NCI-H2107 treated with DMSO at 0.1 percent for 48 hours (cell line): ENCODE results near the gene CSRP1.
"Not testable (repeated sequence)": the region's sequence is repeated elsewhere in the genome, so short reads cannot be mapped to it uniquely, and the experiment has no call there.

Experiments
- DNase-seq: peaks from one replicate; lab custom pipeline; 2025; ENCODE audit not compliant: unreplicated experiment; lab: John Stamatoyannopoulos, UW

Gene CSRP1

GRCh38 chr1:201497935-201498509 lies 8.9 kb downstream of the CSRP1 start:
- no peak for DNase-seq

DNA sequence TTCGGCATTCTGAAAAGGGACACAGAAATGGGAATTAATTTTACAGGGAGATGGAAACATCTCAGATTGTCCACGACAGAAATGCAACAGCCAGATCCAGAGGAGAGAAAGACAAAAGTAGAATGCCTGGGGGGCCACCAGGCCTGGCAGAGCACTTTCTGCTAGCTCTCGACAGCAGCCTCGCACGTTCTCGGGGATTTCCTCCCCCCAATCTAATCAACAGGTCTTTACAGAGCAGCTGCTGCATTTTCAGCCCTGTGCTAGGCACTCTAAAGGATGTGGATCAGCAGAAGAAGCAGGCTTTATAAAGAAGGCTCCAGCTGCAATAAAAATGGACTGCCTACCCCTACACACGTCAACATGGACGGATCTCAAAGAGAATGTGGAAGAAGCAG lies 10.6 kb downstream of the CSRP1 start:
- no peak for DNase-seq

DNA sequence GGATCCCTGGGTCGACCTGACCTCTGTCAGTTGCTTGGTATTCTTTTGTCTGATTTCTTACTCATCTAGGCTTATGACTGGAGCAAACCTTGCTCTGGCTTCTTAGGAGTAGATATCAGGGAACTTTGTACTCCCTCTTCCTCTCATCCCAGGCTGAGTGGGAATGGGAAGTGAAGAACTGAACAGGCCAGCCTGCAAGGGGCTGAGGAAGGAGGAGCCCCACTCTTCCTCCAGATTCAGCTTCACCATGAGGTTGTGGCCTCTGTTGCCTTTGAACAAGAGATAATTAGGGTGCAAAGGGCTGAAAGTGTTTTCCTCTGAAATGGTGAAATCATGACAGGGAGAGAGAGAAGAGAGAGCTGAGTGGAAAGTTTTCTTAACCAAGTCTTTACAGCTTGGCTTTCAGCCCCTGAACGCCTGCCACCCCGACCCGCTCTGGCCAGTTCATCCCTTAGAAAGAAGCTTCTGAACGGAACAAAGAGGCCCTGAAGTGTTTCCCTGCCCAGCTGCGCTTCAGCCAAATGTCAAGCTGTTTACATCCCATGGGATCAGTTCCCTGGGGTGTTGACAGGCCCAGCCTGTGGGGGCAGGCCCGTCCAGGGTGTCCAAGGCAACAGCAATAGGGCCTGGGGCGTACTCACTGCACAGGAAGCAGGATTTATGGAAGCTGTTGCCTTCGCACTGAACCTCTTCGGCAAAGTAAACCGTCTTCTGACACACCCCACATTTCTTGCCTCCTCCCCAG lies 11.2 kb downstream of the CSRP1 start:
- peak; percentile 71 for DNase-seq

DNA sequence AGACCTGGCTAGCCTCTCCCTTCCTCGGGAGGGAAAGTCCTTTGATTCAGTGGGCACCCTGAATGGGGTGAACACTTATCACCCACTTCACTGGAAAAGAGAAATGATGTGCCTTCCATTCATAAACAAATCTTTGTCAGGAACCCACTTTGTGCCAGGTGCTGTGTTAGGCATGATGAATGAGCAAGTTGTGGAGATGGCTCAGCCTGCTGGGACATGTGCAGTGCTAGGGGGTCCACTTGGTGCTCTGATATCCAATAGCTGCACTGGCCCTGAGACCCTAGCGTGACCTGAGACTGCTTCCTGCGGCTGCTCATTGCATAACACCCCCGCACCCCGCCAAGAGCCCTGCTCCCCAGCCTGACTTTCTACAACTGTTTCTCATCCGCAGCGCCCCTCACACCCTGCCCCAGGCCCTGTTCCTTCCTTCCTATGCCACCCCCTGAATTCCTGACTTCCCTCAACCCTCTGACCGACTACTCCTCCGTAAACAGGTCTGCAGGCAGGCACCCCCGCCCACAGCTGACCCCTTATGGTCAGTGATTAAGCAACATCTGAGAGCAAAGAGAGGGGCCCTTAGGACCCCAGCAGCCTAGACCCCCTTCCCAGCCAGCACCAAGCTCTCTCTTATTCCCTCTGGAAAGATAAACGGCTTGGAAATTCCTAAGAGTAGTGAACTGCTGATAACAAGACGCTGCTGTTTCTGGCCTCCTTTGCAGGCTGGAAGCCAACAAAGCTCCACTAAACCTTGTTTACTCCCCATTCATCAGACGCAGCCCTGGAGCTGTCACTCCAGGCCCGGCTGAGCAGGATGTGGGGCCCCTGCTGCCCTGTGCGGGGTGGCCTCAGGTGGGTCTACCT lies 12.9 kb downstream of the CSRP1 start:
- no peak for DNase-seq

DNA sequence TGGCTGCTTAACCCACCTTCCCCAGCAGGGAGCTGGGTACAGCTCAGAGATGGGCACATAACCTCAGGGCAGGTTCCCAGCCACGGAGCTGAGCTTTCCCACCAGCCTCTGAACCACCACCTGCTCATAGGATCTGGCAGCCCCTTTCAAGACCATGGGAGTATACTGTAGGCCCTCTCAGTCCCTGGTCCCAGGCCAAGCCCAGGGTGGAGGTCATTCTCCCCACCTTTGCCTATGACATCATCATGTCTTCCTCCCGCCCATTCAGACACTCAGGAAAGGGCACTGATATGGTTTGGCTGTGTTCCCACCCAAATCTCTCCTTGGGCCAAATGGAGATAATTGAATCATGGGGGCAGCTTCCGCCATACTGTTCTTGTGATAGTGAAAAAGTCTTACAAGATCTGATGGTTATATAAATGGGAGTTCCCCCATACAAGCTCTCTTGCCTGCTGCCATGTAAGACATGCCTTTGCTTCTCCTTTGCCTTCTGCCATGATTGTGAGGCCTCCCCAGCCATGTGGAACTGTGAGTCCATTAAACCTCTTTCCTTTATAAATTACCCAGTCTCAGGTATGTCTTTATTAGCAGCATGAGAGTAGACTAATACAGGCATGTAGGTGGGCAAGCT lies 13.8 kb downstream of the CSRP1 start:
- not testable (repeated sequence) for DNase-seq

- DNase-seq, result no peak
These were observed 14.9 kb downstream of the CSRP1 start for GRCh38 chr1:201491896-201492511.

DNA sequence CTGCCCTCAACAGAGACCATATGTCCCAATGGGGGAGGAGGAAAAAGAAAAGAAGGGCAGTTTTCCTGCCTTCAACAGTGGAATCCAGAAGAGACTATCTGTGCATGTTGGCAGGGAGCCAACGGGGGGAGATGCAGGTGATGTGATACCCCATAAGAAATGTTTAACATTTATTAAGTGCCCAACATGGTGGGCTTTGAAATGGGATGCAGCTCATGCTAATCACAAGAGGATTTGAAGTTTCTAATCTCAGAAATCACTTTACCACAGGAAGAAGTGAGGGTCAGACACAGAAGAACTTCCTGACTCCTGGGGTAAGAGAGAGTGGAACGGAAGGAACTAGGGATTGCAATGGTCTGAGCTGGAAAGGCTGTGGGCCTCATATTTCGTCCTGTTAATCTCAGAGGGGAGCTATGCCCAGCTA lies 16.2 kb downstream of the CSRP1 start:
- DNase-seq, result no peak

DNA sequence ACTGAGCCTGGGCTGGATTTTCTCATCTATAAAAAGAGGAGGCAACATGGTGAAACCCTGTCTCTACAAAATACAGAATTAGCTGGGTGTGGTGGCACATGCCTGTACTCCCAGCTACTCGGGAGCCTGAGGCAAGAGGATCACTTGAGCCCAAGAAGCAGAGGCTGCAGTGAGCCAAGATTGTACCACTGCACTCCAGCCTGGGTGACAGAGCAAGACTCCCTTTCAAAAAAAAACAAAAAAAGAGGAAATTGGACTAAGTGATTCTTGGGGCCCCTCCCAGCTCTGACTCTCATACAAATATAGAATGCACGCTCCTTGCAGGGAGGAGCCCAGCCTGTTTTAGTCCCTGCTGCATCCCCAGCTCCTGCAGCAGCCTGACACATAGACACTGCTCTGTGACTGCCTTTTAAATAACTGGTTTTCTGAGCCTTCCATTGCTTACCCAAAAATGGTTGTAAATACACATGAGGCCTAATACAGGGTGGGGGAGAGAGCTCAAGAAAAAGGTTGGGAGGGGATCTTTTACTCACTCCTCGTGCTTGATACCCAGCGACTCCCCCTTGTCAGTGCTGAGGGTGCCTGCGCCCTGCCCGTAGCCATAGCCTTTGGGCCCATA lies 17.2 kb downstream of the CSRP1 start:
- no peak for DNase-seq

DNA sequence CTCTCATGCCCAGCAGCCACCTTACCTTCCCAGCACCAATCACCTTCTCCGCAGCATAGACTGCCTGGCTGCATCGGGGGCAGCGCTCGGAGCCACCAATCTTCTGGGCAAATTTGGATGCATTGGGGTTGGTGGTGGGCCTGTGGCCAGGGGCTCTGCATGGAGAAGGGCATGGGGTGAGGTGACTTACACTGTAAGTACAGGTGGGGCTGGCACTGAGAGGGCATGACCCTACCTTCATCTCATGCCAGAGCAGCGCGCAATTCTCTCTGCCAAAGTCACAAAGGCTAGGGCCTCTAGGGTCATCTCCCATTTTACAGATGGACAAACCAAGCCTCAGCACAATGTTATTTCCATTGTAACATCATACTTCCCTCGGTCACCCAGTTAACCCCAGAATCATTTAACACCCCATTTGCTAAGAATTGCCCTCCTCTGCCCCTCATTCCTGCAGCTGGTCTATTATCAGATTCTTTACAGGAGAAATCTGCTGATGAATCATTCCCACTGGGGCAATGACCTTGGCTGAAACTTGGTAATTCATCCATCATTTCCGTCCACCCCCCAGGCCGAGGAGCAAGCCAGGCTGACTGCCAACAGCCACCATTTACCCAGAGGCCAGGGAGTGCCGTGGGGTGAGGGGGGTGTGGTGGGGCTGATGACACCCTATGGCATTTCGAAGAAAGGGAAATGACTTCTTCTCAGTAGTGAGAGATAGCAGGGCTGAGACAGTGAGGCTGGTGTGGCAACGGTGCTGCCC lies 17.9 kb downstream of the CSRP1 start:
- DNase-seq, result no peak

DNA sequence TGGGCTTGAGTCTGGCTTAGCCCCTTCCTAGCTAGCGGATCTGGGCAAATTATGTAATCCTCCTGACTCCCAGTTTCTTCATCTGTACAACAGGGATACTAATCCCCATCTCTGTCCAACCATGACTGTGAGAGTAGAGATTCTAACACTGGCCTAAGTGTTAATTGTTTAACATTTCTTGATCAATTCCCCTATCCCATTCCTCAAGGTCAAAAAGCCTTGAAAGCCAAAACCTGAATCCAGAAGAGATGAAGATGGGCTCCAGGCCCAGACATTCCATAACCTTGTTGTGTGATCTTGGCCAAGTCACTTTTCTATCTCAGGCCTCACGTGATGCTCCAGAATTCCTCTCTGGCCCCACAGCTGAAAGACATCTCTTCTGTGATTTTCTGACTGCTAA lies 19.2 kb downstream of the CSRP1 start:
- no peak for DNase-seq

GRCh38 chr1:201486187-201486586 lies 20.7 kb downstream of the CSRP1 start:
- no peak for DNase-seq

- DNase-seq, result no peak
These were observed 21.6 kb downstream of the CSRP1 start for GRCh38 chr1:201485184-201485774.

- no peak for DNase-seq
These were observed 23.5 kb downstream of the CSRP1 start for GRCh38 chr1:201483373-201483949.

- no peak for DNase-seq
These were observed 24.2 kb downstream of the CSRP1 start for GRCh38 chr1:201482755-201483154.

GRCh38 chr1:201481761-201482493 lies 25.0 kb downstream of the CSRP1 start:
- peak; percentile 81 for DNase-seq

- no peak for DNase-seq
These were observed 25.9 kb downstream of the CSRP1 start for GRCh38 chr1:201481004-201481380.

- peak; percentile 65 for DNase-seq
These were observed 26.5 kb downstream of the CSRP1 start for GRCh38 chr1:201480231-201481003.
